Measurements from ENCODE around the gene BCAT1. TPM values are rescaled to one million over a fixed set of nuclear protein-coding genes. Genes with fewer than 3 reads are reported as not detected.

BCAT1 gene
- total and polyA plus RNA-seq, 9 of the 15 experiments (the other 6 are each of a cell fraction or from before 2014, with no cell fraction given): 38.5 to 157 (median 66.8) TPM

GRCh38 chr12:24977711-24978110, 28.8 kb upstream of the BCAT1 start:
- Histone ChIP-seq H3K27ac (ENCODE audit: extremely low read depth, low read depth, low read length) (no peak overlapping the region), H3K36me3 (ENCODE audit: control insufficient read depth, insufficient read depth, low read length) (no peaks in the 10 kb centered on the region), H4K20me1 (replicated peaks; ENCODE audit: control insufficient read depth, insufficient read depth, low read length) (no peaks in the 10 kb centered on the region), H3K9me3 (replicated peaks; ENCODE audit: control insufficient read depth, insufficient read depth, low read depth, low read length) (no peaks in the 10 kb centered on the region), H3K27me3 (ENCODE audit: control insufficient read depth in 2 of 2, insufficient read depth in 2 of 2, low read length in 2 of 2) (no peaks in the 10 kb centered on the region; a peak in 1 of 5 replicates), H3K4me2 (ENCODE audit: insufficient read depth, low read length) (no peak overlapping the region), H3K4me1 (replicated peaks in 1 of 2; ENCODE audit: control insufficient read depth in 2 of 2, insufficient read depth in 2 of 2, low read length in 2 of 2) (peaks cover 0 to 2% of the 10 kb centered on the region in 2 experiments; a peak in 2 of 5 replicates), H3K79me2 (ENCODE audit: control insufficient read depth, insufficient read depth, low read length) (no peaks in the 10 kb centered on the region), H3K9ac (ENCODE audit: insufficient read depth in 1 of 2, low read depth in 2 of 2, low read length in 2 of 2) (no peak overlapping the region), H3K4me3 (no peak overlapping the region), H2AFZ (ENCODE audit: low read depth, low read length) (no peak overlapping the region), H3K9me1 (ENCODE audit: control insufficient read depth, insufficient read depth, low read length) (no peaks in the 10 kb centered on the region)
- no TSS peak for BruUV-seq (replicated peaks)
- TF ChIP-seq ETS2 (tag; IDR thresholded peaks at IDR 0.05; ENCODE audit: borderline replicate concordance, poor library complexity, severe bottlenecking) (no peak), KDM1A (IDR thresholded peaks at IDR 0.05) (no peak), NFATC3 (IDR thresholded peaks at IDR 0.05) (no peak), NONO (IDR thresholded peaks at IDR 0.05; ENCODE audit: low read depth in 2 of 2, low read length in 1 of 2) (no peak), NCOR1 (IDR thresholded peaks at IDR 0.05) (no peak), ZNF518B (CRISPR knock-in tag; IDR thresholded peaks at IDR 0.05) (no peak), RBM25 (IDR thresholded peaks at IDR 0.05; ENCODE audit: low read depth, low read length, severe bottlenecking) (no peak), CBFB (CRISPR knock-in tag; IDR thresholded peaks at IDR 0.05) (no peak), ZBTB17 (CRISPR knock-in tag; IDR thresholded peaks at IDR 0.05) (no peak), ZNF316 (IDR thresholded peaks at IDR 0.05) (no peak), PTRF (tag; IDR thresholded peaks at IDR 0.05) (no peak), GATA2 (CRISPR knock-in tag; IDR thresholded peaks at IDR 0.05) (no peak), ZNF311 (CRISPR knock-in tag; IDR thresholded peaks at IDR 0.05) (no peak), RCOR1 (IDR thresholded peaks at IDR 0.05; ENCODE audit: borderline replicate concordance in 1 of 2, low read depth in 2 of 2, low read length in 2 of 2) (no peak), RBM15 (IDR thresholded peaks at IDR 0.05; ENCODE audit: insufficient read depth, low read length) (no peak), ELF1 (tag; IDR thresholded peaks at IDR 0.05) (no peak), KHSRP (IDR thresholded peaks at IDR 0.05) (no peak)
- no peak for DNase-seq (ENCODE audit: extremely low read depth in 1 of 4, low spot score in 3 of 4)
- in situ Hi-C loops (cut with MboI): no loop called here
- WGBS (ENCODE audit: insufficient coverage, low coverage, missing lambda C conversion rate): 53% methylated on average over 1 of the region's 1 CpG
- no peak for FAIRE-seq
- no peak for ATAC-seq
- intact Hi-C loops (cut with micrococcal nuclease): no loop called here
- ChIA-PET POLR2A (no interaction called here), CTCF (ENCODE audit: low intra/inter-chr PET ratio) (no interaction called here)
